Measurements from ENCODE around the gene GPR55. TPM values are rescaled to one million over a fixed set of nuclear protein-coding genes. Genes with fewer than 3 reads are reported as not detected.

The GPR55 gene
- not detected in 2 replicates for total RNA-seq

GRCh38 chr2:230924470-230925341, at the start of gene GPR55:
Gene GPR55 (minus strand): TSS chr2:230925242. CDS start chr2:230910962, 14,280 bp downstream.

GRCh38 chr2:230864605-230865306, 60.3 kb downstream of the GPR55 start, which contains the start of gene ITM2C:
Gene ITM2C (plus strand): TSS chr2:230864942. CDS start chr2:230865026, 84 bp downstream.

Other genes with a start within 250 kb of the GPR55 start
- 63.8 and 81.5 TPM in 2 replicates for gene CAB39, start 212.4 kb downstream of the GPR55 start, total RNA-seq
- 65.6 and 164 TPM in 2 replicates for gene ITM2C, start 60.3 kb downstream of the GPR55 start, total RNA-seq
- gene SPATA3, start 70.9 kb upstream of the GPR55 start, total RNA-seq = not detected in 2 replicates
- 1.1 and 1.2 TPM in 2 replicates for gene C2orf72, start 112.3 kb upstream of the GPR55 start, total RNA-seq
- 162 and 186 TPM in 2 replicates for gene PSMD1, start 131.6 kb upstream of the GPR55 start, total RNA-seq
- gene HTR2B, start 199.8 kb upstream of the GPR55 start, total RNA-seq = 0.51 and 2.1 TPM in 2 replicates

Measured in smooth muscle cell of the umbilical artery (primary cell).